ENCODE data around the gene PLD5. TPM values are rescaled to one million over a fixed set of nuclear protein-coding genes. Genes with fewer than 3 reads are reported as not detected.
"Not testable (repeated sequence)": the region's sequence is repeated elsewhere in the genome, so short reads cannot be mapped to it uniquely, and the experiment has no call there.

Gene PLD5
- total RNA-seq, 1 experiment from 2014 or later: 0.20 TPM

DNA sequence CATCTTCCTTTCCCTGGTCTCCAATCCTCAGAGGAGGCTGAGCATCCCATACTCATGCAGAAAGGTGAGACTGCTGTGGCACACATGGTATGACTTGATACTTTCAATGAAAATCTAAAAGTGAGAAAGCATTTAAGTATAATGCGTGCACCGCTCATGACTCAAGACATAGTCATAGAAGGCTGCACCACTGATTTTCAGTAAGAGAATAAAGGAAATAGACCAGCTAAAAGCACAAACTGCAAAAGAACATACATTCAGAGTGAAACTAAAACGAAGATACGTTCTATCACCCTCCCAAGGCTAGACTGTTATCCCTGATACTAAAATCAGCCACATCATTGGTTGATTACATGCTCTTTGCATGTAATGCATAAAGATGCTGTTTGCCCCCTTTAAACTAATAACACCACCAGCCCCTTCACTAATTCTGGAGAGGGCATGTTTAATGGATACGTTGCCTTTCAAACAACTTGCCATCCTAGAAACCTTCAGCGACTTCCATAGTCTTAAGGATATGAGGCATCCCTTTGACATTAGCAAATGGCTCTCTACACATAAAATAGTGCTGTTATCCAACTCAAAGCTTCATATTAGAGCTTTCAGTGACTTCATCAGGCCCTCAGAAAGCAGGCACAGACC is 2.1 kb downstream of the PLD5 start:
- DNase-seq (ENCODE audit: low spot score): peak; percentile 53
- in situ Hi-C loops (cut with HindIII; ENCODE audit: low sequenced_read_pairs): no loop called here

DNA sequence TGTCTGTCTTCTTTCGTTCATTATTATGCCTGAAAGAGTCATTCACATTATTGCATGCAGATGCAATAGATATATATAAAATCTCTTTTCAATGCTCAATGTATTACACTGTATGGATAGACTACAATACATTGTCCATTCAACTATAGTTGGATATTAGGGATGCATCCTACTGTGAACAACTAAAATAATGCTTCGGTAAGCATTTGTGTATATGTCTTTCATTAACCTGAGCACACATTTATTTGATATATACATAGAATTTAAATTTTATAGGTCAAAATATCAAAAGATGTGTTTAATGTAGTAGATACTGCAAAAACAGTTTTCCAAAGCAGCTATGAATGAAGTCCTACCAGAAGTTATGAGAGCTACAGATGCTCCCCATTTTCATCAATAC is 8.9 kb downstream of the PLD5 start:
- no peak for DNase-seq (ENCODE audit: low spot score)
- in situ Hi-C loops (cut with HindIII; ENCODE audit: low sequenced_read_pairs): no loop called here

DNA sequence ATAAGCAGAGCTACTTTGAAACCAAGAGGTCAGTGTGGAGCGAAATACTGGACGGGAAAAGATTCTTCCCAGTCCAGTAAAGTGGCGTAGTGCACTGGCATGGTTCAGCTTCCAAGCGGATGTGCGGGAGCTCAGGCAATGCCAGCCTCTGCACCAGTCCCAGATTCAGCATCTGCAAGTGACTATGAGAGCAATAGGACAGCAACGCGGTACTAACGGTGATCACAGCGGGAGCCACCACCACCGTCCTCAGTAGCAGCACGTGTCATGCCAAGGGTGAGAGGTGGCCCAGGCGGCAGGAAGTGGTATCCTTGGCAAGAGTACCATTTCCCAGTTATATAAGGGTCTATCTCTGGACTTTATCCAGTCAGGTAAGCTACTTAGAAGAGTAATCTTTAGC is 17.8 kb downstream of the PLD5 start:
- in situ Hi-C loops (cut with HindIII; ENCODE audit: low sequenced_read_pairs): no loop called here
- DNase-seq (ENCODE audit: low spot score): no peak

DNA sequence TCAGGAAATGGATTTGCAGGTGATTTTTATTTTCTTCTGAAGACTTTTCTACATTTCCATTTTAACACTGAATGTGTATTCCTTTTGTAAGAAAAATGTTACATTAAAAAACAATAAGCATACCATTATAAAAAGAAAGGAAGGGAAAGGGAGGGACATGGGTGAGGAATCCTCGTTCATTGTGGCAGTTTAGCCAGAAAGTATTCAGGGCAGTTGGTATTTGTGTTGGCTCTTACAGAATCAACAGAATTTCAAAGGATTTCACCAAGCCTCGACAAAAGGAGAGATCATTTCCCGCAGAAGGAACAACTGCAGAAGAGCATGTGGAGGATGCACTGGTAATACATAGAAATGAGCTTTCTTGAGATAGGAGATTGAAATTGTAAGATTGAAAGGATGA is 35.0 kb downstream of the PLD5 start:
- in situ Hi-C loops (cut with HindIII; ENCODE audit: low sequenced_read_pairs): no loop called here
- no peak for DNase-seq (ENCODE audit: low spot score)

DNA sequence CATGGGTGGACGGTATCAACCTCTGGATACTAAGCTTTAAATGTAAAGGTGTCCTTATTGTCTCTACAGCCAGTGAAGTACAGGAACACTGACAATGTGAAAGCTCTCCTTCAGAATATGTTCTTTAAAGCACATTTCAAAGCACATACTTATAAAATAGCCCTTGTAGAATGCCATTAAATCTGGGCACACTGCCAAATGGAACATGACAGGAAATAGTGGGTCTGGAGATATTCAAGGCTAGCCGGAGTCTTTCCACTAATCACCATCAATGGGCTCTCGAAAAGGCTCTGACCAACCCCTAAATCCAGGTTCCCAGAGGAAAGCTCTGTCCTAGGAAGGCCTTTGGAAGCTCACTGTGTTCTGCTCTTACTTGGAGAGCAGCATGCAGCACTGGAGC is 46.6 kb downstream of the PLD5 start:
- in situ Hi-C loops (cut with HindIII; ENCODE audit: low sequenced_read_pairs): no loop called here
- DNase-seq (ENCODE audit: low spot score): no peak

DNA sequence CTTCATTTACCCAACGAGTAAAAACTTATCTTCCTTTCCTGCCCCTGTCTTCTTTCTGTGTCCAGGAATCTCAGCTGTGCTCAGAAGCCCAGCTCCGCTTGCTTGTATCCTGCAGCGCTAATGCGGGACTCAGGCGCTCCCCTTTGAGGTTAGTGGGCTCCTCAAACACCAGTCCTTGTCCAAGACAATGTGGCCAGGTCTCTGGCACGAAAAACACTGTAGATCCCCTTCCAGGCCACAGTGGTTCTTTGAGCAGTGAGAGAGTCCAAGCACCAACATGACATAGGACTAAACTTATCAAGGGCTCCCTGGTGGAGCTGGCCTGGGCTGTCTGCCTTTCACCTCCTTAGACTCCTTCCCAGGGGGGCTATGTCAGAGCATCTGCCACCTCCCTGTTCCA is 53.7 kb downstream of the PLD5 start:
- in situ Hi-C loops (cut with HindIII; ENCODE audit: low sequenced_read_pairs): no loop called here
- no peak for DNase-seq (ENCODE audit: low spot score)

DNA sequence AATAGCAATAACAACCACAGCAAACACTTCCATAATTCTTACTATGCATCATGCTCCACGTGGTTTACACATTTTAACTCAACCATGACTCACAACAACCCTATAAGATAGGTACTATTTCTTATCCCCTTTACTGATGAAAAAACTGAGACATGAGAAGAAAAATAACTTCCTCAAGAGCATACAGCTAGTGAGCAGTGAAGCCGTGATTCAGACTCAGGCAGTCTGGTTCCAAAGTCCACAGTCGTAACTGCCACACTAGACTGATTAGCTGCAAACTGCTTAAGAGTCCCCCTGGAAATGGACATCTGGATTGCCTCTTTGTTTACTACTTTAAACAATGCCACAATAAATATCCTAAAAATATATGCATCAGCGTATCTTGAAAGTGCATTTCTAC is 55.7 kb downstream of the PLD5 start:
- in situ Hi-C loops (cut with HindIII; ENCODE audit: low sequenced_read_pairs): no loop called here
- DNase-seq (ENCODE audit: low spot score): no peak

DNA sequence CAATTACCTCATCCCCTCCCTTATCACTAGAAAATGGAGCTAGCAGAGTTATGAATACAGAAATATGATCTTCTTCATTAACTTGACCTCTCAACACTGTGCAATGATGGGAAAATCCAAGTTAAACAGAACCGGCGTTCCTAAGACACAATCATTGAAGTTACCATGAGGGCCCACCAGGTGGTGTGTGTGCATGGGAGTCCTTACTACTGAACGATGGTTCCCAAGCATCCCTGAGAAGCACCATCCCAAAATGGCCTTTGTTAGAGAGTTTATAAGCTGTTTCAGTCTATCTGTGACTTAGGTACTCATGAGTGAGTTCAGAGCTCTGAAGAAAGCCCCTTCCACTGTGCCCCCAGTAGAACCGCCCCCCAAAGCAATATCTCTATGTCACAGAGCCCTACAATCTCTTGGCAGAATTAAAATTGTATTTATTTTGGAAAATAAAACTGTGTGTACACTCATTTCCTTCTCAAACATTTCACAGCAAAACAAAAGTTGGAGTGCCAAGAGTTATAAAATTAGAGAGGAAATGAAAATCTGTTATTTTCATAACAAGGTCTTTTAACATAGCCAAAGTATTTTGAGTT is 56.8 kb downstream of the PLD5 start:
- in situ Hi-C loops (cut with HindIII; ENCODE audit: low sequenced_read_pairs): no loop called here
- peak; percentile 82 for DNase-seq (ENCODE audit: low spot score)

DNA sequence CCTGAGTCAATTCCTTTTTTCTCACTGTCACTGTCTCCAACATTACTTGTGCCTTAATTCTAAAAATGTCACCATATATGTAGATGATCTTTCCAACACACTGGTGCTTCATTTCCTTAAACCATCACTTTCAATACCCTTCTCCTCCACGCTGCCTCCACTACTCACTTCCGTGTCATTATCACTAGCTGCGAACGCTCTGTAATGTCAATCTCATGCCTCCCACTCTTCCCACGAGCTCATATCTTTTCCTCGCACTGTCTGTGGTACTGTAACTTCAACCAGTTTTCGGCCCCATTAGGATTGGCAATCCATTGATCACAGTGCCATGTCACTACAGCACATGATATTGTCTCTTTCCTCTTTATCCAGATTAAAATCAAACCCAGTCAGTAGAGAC is 61.6 kb downstream of the PLD5 start:
- in situ Hi-C loops (cut with HindIII; ENCODE audit: low sequenced_read_pairs): no loop called here
- no peak for DNase-seq (ENCODE audit: low spot score)

DNA sequence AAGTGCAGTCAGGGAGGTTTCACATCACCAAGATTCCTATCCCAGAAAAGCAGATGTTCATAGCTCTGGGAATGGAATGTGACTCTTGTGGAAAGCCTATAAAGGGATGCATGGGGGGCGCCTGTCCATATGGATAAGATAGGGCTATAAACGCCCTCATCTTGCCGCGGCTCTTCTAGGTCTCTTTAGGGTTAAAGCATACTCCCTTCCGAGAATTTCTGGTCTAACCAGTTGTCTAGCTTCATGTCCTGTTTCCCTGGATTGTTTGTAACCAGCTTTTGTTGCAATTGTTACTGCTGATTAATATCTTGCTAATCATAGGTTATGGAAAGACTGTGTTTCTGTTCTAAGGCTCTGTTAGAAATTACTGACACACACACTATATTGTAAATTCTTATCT is 64.8 kb downstream of the PLD5 start:
- in situ Hi-C loops (cut with HindIII; ENCODE audit: low sequenced_read_pairs); DNase-seq (ENCODE audit: low spot score): not testable (repeated sequence)

DNA sequence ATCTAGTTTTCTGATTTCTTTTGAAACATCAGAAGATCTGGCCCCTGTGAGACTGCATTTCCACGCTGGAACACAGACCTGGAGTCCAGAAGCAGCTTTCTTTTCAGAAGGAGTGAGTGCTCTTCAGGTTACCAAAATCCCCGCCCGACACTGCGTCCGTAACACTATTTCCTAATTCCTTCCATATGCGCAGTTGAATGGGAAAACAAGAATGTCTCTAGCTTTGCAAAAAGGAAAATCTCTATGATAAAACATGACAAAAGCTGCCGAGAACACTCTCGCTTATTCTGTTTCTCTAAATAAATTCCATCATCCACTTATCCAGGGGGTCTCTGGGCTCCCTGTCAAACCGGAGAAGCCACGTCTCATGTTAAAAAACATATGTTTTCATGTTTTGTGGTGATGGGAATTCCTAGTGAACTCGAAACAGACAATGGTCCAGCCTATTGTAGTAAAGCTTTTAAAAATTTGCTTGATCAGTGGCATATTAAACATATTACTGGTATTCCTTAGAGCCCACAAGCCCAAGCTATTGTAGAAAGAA is 67.7 kb downstream of the PLD5 start:
- DNase-seq (ENCODE audit: low spot score): no peak
- in situ Hi-C loops (cut with HindIII; ENCODE audit: low sequenced_read_pairs): no loop called here

DNA sequence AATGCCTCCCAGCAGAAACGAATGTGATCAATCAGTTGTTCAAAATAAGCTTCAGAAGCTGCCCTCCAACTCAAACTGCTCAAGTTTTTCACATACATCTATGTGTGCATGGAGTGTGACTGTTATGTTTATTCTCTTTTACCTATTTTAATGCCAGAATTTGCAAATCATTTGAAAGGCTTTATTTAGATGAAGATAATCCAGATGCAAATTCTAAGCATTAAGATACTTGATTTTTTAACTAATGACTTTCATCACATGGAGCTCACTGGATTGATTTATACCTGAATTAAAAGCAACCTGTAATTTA is 69.5 kb downstream of the PLD5 start:
- in situ Hi-C loops (cut with HindIII; ENCODE audit: low sequenced_read_pairs): no loop called here
- DNase-seq (ENCODE audit: low spot score): no peak

DNA sequence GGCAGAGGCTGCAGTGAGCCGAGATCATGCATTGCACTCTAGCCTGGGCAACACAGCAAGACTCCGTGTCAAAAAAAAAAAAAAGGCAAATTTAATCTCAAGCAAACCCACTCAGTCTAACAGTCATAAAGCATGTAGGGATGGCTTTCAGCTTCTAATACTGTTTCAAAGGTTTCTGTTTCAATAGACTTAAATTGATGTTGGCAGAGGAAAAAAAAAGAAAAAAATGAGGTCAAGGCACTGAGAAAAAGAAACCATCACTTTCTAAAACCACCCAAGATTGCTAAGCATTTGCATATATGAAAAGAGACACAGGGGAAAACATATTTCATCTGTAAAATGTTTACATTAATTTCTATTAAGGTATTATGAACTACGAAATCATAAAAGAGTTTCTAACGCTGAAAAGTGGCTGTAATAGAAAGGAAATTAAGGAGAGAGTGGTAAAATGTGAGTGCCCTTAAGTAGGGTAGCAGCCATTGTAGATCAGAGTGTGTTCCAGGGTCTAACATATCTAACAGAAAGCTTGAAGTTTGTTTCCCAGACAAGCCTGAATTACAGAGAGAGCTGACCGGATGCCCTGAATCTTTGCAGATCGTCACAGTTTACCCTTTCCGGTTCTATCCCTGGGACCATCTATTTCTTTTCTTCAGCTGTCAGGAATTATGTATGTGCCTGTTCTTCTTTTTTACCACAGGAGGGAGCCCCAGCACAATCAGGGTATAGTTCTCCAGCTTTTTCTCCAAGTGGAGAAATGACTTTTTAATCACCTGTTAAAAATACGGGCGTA is 70.0 kb downstream of the PLD5 start:
- in situ Hi-C loops (cut with HindIII; ENCODE audit: low sequenced_read_pairs): no loop called here
- DNase-seq (ENCODE audit: low spot score): peak; percentile 81

DNA sequence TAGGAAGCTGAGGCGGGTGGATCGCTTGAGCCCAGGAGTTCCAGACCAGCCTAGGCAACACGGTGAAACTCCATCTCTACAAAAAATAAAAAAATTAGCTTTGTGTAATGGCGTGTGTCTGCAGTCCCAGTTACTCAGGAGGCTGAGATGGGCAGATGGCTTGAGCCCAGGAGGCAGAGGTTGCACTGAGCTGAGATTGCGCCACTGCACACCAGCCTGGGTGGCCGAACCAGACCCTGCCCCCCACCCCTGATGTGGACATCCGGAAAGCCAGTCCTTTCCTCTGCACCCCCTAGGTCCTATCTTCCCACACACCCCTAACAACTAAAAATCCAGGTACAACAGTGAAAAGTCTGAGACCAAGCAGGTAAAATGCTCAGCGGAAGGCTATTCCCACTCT is 71.9 kb downstream of the PLD5 start:
- DNase-seq (ENCODE audit: low spot score): no peak
- in situ Hi-C loops (cut with HindIII; ENCODE audit: low sequenced_read_pairs): no loop called here

DNA sequence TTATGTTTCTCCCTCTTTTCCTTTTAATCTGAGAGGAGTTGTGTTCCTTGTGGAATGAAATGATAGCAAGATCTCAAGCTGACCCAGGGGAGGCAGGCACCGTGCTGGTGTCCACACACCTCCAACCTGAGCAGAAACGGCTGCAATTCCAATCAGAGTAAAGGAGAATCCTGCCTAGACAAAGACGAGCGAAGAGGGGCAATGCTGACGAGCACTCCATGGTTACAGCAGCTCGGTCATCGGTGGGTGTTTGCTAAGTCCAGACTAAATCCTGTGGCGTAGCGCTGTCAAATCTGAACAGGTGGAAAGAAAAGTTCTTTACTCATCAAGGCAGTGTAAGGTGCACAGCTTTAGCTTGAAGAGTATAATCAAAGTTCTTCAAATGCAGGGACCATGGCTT is 74.8 kb downstream of the PLD5 start:
- in situ Hi-C loops (cut with HindIII; ENCODE audit: low sequenced_read_pairs): no loop called here

DNA sequence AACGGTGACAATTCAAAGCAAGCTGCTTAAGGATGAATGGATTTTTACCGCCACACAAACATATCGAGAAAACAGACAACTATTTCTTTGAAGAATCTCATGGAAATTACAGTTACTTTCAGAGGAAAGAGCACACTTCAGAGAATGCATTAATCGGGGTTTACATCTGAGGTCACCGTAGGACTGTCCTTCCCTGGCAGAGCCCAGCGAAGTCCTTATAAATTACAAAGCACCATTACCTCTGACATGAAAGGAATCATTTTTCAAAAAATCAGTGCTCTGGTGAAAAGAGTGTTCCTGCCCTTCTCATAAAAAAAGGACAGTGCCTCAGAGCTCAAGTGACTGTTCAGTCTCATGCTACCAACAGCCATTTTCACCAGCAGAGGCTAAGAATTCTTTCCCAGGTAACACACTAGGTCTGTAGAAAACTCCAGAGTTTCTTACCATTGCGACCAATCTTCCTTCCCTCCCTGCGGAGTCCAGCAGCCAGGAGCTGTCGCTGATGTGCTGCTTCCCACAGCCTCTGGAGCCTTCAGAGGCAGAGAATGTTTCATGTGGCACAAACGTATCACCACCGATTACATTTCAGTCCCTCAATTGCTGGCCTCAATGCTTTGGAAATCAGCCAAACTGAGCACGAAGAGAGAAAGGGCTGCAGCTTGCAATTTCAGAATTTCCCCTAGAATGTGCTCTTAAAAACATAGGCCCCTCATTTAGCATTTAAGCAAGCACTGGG is 75.4 kb downstream of the PLD5 start:
- in situ Hi-C loops (cut with HindIII; ENCODE audit: low sequenced_read_pairs): no loop called here
- peak; percentile 82 for DNase-seq (ENCODE audit: low spot score)

More for the DNA sequence above, 74.8 kb downstream of the PLD5 start:
- DNase-seq (ENCODE audit: low spot score): peak; percentile 74

DNA sequence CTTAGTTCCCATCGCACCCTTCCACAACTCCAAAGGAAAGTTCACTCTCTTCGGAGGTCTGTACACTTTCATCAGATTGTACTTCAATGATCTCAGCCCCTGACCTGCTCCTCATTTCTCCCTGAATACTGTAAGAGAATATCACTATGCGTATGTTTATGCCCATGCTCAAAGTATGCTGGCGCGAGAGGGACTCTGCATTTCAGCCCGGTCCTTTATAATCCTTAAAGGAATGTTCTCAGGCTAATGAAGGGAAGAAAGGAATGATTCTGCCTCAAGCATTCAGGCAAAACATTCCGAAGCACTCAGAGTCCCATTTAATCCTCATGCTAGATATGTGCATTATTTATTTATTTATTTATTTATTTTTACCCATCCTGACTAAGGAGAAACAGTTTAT is 76.8 kb downstream of the PLD5 start:
- DNase-seq (ENCODE audit: low spot score): peak; percentile 64
- in situ Hi-C loops (cut with HindIII; ENCODE audit: low sequenced_read_pairs): no loop called here

DNA sequence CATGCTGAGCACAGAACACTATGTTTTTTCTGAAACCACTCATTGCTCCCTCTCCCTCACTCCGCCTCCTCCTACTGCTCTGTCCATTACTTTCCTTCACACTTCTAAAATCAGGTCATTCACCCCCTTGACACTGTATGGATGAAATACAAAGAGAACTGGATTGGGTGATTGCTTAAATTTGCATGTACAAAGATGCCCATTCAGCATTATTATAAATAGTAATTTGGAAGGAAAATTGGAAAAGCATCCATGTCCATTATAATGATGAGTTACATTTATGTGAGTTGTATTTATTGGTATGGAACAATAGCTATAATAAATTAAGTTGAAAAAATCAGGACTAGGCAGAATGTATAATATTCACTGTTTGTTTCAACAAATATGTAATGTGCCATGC is 83.7 kb downstream of the PLD5 start:
- in situ Hi-C loops (cut with HindIII; ENCODE audit: low sequenced_read_pairs): no loop called here
- no peak for DNase-seq (ENCODE audit: low spot score)

DNA sequence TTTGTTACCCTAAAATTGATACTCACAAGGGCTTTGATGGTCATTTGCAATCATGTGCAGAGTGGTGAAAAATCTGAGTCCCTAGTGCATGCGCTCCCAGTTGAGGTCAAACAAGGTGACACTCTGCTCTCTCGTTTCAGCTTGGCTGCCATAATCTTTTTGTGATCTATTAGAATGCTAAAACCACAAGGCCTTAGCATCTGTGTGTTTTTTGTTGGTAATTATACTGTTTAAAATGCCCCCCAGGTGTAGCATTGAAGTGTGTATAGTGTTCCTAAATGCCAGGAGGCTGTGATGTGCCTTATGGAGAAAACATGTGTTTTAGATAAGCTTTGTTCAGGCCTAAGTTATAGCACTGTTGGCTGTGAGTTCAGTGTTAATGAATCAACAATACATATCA is 89.3 kb downstream of the PLD5 start:
- no peak for DNase-seq (ENCODE audit: low spot score)
- in situ Hi-C loops (cut with HindIII; ENCODE audit: low sequenced_read_pairs): no loop called here
